Calu3 (cell line): ENCODE measurements around the gene SYT17. TPM values are rescaled to one million over a fixed set of nuclear protein-coding genes. Genes with fewer than 3 reads are reported as not detected.
A peak's percentile ranks its signal among the peaks of the same experiment; 100 is the strongest.

Source experiments
- BruUV-seq: library from RNA; stranded (reverse); fragments of 400-500 nt; replicated peaks from 2 replicates; lab custom pipeline; 2021; lab: Mats Ljungman, UMichigan
- CTCF ChIA-PET: fragments of 300-600 bp; sonication (Branson Sonifier 250); formaldehyde crosslinking; loops from one replicate; lab custom pipeline; 2022; ENCODE audit warnings: antibody characterized with exemption; lab: Charles Lee
- DNase-seq: peaks from one replicate; pipeline ENCODE4 v3.0.0; 2022
- H3K27ac Mint-ChIP-seq: one replicate; pipeline ENCODE4 v1.8.0; 2022; ENCODE audit warnings: mixed read lengths; ENCODE audit not compliant: unreplicated experiment
- H3K27me3 Mint-ChIP-seq: one replicate; pipeline ENCODE4 v1.8.0; 2022; ENCODE audit warnings: mixed read lengths; ENCODE audit not compliant: unreplicated experiment
- H3K36me3 Mint-ChIP-seq: one replicate; pipeline ENCODE4 v1.8.0; 2022; ENCODE audit warnings: mild to moderate bottlenecking, moderate library complexity, mixed read lengths; ENCODE audit not compliant: insufficient read depth, unreplicated experiment
- H3K4me1 Mint-ChIP-seq: one replicate; pipeline ENCODE4 v1.8.0; 2022; ENCODE audit warnings: mild to moderate bottlenecking, low read depth, mixed read lengths; ENCODE audit not compliant: unreplicated experiment
- H3K4me3 Mint-ChIP-seq: one replicate; pipeline ENCODE4 v1.8.0; 2022; ENCODE audit warnings: mild to moderate bottlenecking, low read depth, moderate library complexity, mixed read lengths; ENCODE audit not compliant: unreplicated experiment
- H3K9me3 Mint-ChIP-seq: one replicate; pipeline ENCODE4 v1.8.0; 2022; ENCODE audit warnings: low read depth, mixed read lengths; ENCODE audit not compliant: unreplicated experiment
- intact Hi-C: fragments of 100-400 bp; cut with micrococcal nuclease; formaldehyde crosslinking; loops from one replicate; pipeline ENCODE4 v1.10.0; 2022; ENCODE audit not compliant: unreplicated experiment
- total RNA-seq: library from RNA; stranded (reverse); gene quantifications from 2 replicates; pipeline ENCODE4 v1.2.3, GENCODE V29; 2022
- TF ChIP-seq, protein P1 (sequence below): fragments of 200-600 bp; IDR thresholded peaks from one replicate; pipeline ENCODE4 v1.8.0; 2022; ENCODE audit warnings: antibody characterized with exemption; ENCODE audit not compliant: unreplicated experiment

SYT17 gene
- total RNA-seq, 1 experiment from 2014 or later, result 10.6 TPM

DNA sequence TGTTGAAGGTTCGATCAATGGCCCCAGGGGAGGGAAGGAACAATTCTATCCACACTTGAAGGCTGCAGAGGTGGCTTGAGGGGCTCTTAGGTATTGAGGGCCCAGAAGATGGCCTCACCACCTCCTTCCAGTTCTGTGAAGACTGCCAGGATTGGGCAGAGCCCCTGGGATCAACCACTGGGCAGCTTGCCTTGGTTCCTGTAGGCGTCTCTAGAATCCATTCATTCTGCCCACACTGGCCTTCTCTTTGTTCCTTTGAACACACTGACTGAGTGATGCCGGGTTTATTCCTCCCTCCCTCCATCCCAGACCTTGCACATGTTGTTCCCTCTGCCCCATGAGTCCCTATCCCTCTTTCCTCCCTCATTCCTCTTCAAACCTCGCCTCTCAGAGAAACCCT is 50.5 kb downstream of the SYT17 start:
- H3K4me1 Mint-ChIP-seq, result peaks cover 18% of the 10 kb centered on the region
- BruUV-seq, result no TSS peak
- H3K4me3 Mint-ChIP-seq, result no peak overlapping the region
- CTCF ChIA-PET, result no interaction called here
- no peaks in the 10 kb centered on the region for H3K27me3 Mint-ChIP-seq
- no peak for DNase-seq
- TF ChIP-seq, protein P1, sequence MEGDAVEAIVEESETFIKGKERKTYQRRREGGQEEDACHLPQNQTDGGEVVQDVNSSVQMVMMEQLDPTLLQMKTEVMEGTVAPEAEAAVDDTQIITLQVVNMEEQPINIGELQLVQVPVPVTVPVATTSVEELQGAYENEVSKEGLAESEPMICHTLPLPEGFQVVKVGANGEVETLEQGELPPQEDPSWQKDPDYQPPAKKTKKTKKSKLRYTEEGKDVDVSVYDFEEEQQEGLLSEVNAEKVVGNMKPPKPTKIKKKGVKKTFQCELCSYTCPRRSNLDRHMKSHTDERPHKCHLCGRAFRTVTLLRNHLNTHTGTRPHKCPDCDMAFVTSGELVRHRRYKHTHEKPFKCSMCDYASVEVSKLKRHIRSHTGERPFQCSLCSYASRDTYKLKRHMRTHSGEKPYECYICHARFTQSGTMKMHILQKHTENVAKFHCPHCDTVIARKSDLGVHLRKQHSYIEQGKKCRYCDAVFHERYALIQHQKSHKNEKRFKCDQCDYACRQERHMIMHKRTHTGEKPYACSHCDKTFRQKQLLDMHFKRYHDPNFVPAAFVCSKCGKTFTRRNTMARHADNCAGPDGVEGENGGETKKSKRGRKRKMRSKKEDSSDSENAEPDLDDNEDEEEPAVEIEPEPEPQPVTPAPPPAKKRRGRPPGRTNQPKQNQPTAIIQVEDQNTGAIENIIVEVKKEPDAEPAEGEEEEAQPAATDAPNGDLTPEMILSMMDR, result no peak
- intact Hi-C loops, result no loop called here
- no peaks in the 10 kb centered on the region for H3K9me3 Mint-ChIP-seq
- H3K36me3 Mint-ChIP-seq, result no peaks in the 10 kb centered on the region
- no peak overlapping the region for H3K27ac Mint-ChIP-seq

- DNase-seq, result no peak
- TF ChIP-seq, protein P1, result no peak
- Mint-ChIP-seq H3K4me3 (no peak overlapping the region), H3K9me3 (peaks cover 5% of the 10 kb centered on the region), H3K27ac (no peak overlapping the region), H3K27me3 (no peaks in the 10 kb centered on the region), H3K36me3 (no peaks in the 10 kb centered on the region), H3K4me1 (peaks cover 18% of the 10 kb centered on the region)
- intact Hi-C loops, result no loop called here
- CTCF ChIA-PET, result no interaction called here
- no TSS peak for BruUV-seq
Measured at GRCh38 chr16:19219836-19220235, 51.8 kb downstream of the SYT17 start.

DNA sequence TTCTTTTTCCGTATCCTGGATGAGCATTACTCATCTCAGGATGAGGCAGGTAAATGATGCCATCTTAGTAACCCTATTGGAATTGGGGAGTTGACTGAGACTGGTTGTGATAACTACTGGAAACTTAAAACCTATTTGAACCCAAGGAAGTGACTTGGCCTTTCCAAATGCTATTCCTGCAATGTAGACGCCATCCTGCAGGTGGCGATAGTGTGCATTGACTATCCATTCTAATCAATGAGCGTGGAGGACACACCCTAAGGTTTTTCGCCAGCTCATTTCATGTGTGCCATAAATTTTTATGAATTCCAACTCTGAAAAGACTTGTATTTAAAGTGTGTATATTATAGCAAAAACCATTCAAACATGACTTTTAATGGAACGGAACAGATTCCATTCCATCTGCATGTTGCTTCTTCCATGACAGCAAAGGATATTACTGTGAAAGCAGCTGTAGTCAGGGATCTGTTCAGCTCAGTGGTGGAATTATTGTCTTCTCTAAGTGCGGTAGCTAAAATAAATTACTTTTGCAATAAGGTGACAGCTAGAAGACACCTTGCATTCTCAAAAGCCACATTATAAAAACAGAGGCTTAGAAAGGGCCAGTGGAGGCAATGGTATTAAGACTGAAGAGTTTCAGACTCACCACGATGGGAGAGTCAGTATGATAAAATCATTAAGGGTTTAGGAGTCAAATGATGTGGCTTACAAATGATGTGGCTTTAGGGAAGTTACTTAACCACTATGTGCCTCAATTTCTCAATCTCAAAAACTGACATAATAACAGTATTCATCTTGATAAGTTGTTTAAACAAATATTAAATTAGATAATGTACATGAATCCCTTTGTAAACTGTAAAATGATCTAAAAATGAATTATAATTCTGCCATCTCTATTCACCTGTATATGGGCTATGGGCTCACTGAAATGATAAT is 55.5 kb downstream of the SYT17 start:
- peak; percentile 39 for DNase-seq
- intact Hi-C loops, result no loop called here
- H3K4me3 Mint-ChIP-seq, result no peak overlapping the region
- H3K4me1 Mint-ChIP-seq, result peaks cover 25% of the 10 kb centered on the region
- no peak overlapping the region for H3K27ac Mint-ChIP-seq
- CTCF ChIA-PET, result no interaction called here
- BruUV-seq, result no TSS peak
- TF ChIP-seq, protein P1, result peak; percentile 47
- no peaks in the 10 kb centered on the region for H3K36me3 Mint-ChIP-seq
- H3K9me3 Mint-ChIP-seq, result peaks cover 5% of the 10 kb centered on the region
- H3K27me3 Mint-ChIP-seq, result no peaks in the 10 kb centered on the region

GRCh38 chr16:19225651-19226050 is 57.6 kb downstream of the SYT17 start:
- intact Hi-C loops, result no loop called here
- CTCF ChIA-PET, result no interaction called here
- H3K27ac Mint-ChIP-seq, result no peak overlapping the region
- no peaks in the 10 kb centered on the region for H3K27me3 Mint-ChIP-seq
- H3K36me3 Mint-ChIP-seq, result no peaks in the 10 kb centered on the region
- TF ChIP-seq, protein P1, result no peak
- DNase-seq, result no peak
- peaks cover 5% of the 10 kb centered on the region for H3K9me3 Mint-ChIP-seq
- H3K4me1 Mint-ChIP-seq, result peaks cover 20% of the 10 kb centered on the region
- no peak overlapping the region for H3K4me3 Mint-ChIP-seq
- BruUV-seq, result no TSS peak
